GM12875 (cell line): Measurements from ENCODE around the gene TMEM221.

ENCODE experiments used
- H3K4me3 ChIP-seq: one replicate; pipeline ENCODE4 v1.5.1; 2011; ENCODE audit warnings: low read depth, low read length, control low read depth
- TF ChIP-seq, protein P1 (sequence below): IDR thresholded peaks from 2 replicates; pipeline ENCODE4 v1.5.1; 2011; ENCODE audit warnings: low read depth, mild to moderate bottlenecking, control low read depth, inconsistent platforms, low read length, moderate library complexity, borderline replicate concordance; ENCODE audit not compliant: insufficient read depth

Gene TMEM221

GRCh38 chr19:17414097-17414496 lies 34.4 kb downstream of the TMEM221 start:
- no peak overlapping the region for H3K4me3 ChIP-seq
- TF ChIP-seq, protein P1, sequence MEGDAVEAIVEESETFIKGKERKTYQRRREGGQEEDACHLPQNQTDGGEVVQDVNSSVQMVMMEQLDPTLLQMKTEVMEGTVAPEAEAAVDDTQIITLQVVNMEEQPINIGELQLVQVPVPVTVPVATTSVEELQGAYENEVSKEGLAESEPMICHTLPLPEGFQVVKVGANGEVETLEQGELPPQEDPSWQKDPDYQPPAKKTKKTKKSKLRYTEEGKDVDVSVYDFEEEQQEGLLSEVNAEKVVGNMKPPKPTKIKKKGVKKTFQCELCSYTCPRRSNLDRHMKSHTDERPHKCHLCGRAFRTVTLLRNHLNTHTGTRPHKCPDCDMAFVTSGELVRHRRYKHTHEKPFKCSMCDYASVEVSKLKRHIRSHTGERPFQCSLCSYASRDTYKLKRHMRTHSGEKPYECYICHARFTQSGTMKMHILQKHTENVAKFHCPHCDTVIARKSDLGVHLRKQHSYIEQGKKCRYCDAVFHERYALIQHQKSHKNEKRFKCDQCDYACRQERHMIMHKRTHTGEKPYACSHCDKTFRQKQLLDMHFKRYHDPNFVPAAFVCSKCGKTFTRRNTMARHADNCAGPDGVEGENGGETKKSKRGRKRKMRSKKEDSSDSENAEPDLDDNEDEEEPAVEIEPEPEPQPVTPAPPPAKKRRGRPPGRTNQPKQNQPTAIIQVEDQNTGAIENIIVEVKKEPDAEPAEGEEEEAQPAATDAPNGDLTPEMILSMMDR: no peak

- H3K4me3 ChIP-seq: no peak overlapping the region
- TF ChIP-seq, protein P1: no peak
These were observed 36.7 kb downstream of the TMEM221 start for GRCh38 chr19:17411801-17412200.

DNA sequence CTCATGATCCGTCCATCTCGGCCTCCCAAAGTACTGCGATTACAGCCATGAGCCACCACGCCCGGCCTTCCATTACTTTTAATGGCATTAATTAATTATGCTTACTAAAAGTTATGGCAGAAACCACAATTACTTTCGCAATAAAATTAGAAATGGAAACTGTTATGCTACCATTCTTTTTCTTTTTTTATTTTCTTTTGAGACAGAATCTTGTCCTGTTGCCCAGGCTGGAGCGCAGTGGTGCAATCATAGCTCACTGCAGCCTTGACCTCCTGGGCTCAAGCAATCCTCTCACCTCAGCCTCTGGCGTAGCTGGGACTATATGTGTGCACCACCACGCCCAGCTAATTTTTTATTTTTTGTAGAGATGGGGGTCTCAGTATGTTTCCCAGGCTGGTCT lies 38.5 kb downstream of the TMEM221 start:
- TF ChIP-seq, protein P1: no peak
- no peak overlapping the region for H3K4me3 ChIP-seq

GRCh38 chr19:17406887-17407196 lies 41.6 kb downstream of the TMEM221 start:
- TF ChIP-seq, protein P1: no peak
- H3K4me3 ChIP-seq: peak overlapping the region; percentile 75

DNA sequence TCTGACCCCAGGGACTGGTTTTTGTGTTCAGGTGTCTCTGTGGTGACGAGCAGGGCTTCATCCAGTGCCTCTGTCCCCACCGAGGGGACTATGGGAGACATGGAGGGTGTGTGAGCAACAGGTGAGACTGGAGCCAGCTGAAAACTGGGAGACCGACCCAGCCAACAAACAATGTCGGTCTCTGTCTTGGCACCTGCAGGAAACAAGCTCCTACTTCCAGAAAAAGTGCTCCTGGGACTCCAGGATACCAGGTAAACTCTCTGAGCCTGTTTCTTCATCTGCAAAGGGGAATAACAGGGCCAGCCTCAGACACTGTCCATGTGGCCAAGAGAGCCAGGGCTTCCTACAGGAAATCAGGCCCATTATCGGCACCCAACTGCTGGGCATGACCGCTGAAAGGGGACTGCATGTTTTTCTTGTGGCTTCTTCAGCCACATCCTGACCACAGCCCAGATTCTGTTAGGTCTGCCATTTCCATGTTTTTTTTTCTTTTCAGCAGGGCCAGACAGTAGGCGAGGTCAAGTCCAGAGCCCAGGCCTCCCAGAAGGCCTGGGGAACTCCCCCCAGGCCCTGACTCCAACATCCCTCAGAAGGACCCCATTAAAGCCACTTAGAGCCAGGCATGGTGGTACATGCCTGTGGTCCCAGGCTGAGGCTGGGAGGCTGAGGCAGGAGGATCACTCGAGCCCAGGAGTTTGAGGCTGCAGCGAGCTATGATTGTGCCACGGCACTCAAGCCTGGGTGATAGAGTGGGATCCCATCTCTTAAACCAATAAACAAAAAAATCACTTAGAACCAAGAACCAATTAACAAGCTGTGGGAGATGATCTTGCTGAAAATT lies 42.2 kb downstream of the TMEM221 start:
- TF ChIP-seq, protein P1: no peak
- peak overlapping the region; percentile 75 for H3K4me3 ChIP-seq

DNA sequence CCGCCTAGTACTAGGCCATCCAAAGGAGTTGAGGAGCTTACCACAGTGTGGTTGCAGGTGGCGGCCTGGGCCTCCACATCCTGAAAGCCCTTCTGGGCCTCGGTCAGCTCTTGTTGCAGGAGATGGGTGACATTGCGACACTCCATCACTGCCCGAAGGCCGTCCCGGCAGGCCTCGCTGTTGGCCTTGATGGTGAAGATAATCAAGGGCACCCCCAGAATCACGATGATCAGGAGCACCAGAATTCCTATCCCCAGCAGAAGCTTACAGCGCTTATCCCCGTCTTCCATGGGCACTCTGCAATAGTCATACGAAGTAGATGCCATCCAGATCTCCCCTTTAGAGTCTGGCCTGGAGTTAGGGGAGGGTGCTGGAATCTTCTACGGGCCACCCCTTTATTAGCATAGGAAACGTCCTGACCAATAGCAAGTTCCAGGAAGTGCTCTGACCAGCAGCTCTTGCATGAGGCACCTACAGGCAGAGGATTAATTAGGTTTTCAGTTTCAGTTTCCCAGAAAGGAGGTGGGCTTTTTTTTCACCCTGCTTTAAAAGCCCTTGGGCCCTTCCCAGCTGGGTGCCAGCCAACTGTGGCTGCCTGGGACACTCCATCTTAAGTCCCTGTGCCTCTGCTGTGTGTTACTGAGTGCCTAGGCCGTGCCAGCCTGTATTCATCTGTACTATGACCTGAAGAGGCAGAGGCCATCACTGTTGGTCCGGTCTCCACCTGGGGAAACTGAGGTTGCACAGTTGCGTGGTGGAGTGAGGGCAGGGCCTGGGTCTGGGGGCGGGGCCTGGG lies 43.0 kb downstream of the TMEM221 start, which contains the start of gene BST2:
Gene BST2 (minus strand): TSS at position 381 of the 796 bp plus-strand sequence. CDS start 55 bp downstream, at position 326.
- H3K4me3 ChIP-seq: peak within 1 kb of the TSS; percentile 75
- TF ChIP-seq, protein P1: no peak
